SK-N-MC (cell line): Measurements from ENCODE around the gene NOS1AP.

Source experiments
- EZH2 ChIP-seq: fragments of 200-600 bp; sonication (generic); IDR thresholded peaks from one replicate; pipeline ENCODE4 v1.6.1; 2017; ENCODE audit warnings: antibody characterized with exemption
- FOXP2 ChIP-seq: optimal IDR thresholded peaks from 2 replicates; pipeline ENCODE3; 2011; ENCODE audit warnings: mild to moderate bottlenecking, moderate library complexity; ENCODE audit not compliant: insufficient read depth; ENCODE audit errors: extremely low read length, control extremely low read depth
- POLR2AphosphoS5 ChIP-seq: IDR thresholded peaks from 2 replicates; pipeline ENCODE4 v1.6.1; 2012; ENCODE audit warnings: mild to moderate bottlenecking, low read depth, low read length, borderline replicate concordance

DNA sequence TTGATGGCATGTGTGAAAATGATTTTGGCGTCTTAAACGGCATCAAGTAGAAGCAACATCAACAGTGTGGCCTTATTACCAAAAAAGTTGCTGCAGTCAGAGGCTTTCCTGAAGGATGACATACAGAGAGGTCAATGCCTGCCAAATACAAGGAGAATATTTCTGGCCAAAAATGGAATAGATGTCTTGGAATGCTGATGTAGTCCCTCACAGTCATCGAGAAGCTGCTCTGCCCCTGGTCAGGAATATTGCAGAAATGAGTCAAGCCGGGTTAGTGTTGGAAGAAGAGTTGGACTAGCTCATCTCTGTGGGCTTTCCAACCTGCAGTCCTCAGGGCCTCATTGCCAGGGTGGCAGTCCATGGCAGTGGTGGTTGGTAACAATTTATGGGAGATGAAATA lies 42.1 kb downstream of the NOS1AP start:
- TF ChIP-seq POLR2AphosphoS5 (no peak), EZH2 (no peak), FOXP2 (no peak)
